Measurements from ENCODE around the gene SPATA32.

Gene SPATA32

DNA sequence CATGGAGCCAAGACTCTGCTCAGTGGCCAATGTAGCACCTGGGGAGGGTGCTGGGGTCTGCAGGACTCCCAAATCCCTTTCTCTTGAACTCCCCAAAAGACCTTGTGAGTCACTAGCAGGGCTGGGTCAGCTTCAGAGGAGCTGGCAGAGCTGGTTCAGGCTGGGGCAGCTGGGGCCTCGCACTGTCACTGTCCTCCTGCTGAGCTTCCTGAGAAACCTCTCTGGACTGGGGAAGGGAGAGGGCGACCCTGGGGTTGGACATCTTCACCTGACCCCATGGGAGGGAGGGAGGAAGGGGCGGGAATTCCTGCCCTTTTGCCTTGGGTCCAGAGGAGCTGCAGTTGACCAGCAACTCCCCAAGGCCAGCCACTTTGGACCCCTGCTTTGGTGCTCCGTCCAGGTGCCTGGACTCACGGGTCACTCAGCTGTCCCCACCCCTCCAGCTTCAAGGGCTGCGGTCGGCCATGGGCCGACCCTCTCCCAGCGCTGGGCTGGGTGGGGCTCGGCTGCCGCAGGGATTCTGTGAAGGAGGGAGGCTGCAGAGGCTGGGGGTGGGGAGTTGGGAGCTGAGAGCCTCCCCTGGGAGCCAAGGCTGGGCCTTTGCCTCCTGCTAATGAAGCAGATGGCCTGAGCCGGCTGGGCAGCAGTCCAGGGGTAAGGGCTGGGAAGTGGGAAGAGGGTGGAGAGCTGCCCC, 31.0 kb downstream of the SPATA32 start:
- H2AFZ ChIP-seq (ENCODE audit: low read depth, low read length): no peak overlapping the region
- H3K9ac ChIP-seq (ENCODE audit: low read depth, low read length): peak overlapping the region; percentile 23; the same call in 1 of the 2 replicates
- no peaks in the 10 kb centered on the region for H3K27me3 ChIP-seq (ENCODE audit: insufficient read depth, low read length, poor library complexity)
- no peak overlapping the region for H3K4me3 ChIP-seq (ENCODE audit: low read depth in 1 of 2, low read length in 2 of 2)
- ATAC-seq (ENCODE audit: insufficient read depth, low read depth) (no peak), DNase-seq (no peak)
- no peak overlapping the region for H3K4me2 ChIP-seq (ENCODE audit: insufficient read depth, low read length)
- H4K20me1 ChIP-seq (ENCODE audit: insufficient read depth, low read length): peaks cover 67% of the 10 kb centered on the region
- peaks cover 46% of the 10 kb centered on the region for H3K4me1 ChIP-seq (ENCODE audit: insufficient read depth, low read length)
- TF ChIP-seq EZH2 (IDR thresholded peaks at IDR 0.05; ENCODE audit: borderline replicate concordance, low read depth, low read length, severe bottlenecking): no peak
- no peak for TF ChIP-seq CTCF (IDR thresholded peaks at IDR 0.05; ENCODE audit: borderline replicate concordance, extremely low read depth, low read length, poor library complexity, severe bottlenecking)
- H3K79me2 ChIP-seq (ENCODE audit: insufficient read depth, low read length): peaks cover 91% of the 10 kb centered on the region
- H3K36me3 ChIP-seq (ENCODE audit: insufficient read depth, low read length): peaks cover 61% of the 10 kb centered on the region
- H3K9me3 ChIP-seq (ENCODE audit: insufficient read depth, low read length, severe bottlenecking): no peaks in the 10 kb centered on the region
- peak overlapping the region; percentile 95 for H3K27ac ChIP-seq (ENCODE audit: low read length)

DNA sequence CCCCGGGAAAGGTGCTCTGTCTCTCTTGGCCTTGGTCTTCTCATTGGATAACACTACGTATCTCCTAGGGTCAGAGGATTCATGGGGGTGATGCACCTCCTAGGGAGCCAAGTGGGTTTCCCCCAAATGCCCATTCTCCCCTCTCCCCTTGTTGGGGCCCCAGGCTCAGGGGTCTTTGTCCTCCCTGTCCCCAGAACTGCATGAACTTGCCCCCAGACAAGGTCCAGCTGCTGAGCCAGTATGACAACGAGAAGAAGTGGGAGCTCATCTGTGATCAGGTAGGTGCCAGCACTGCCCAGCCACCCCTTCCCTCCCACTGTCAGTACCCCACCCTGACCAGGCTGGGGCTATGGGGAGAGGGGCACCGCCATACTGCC, 31.5 kb downstream of the SPATA32 start:
- Histone ChIP-seq H3K9me3 (ENCODE audit: insufficient read depth, low read length, severe bottlenecking) (no peaks in the 10 kb centered on the region), H3K27me3 (ENCODE audit: insufficient read depth, low read length, poor library complexity) (no peaks in the 10 kb centered on the region), H3K79me2 (ENCODE audit: insufficient read depth, low read length) (peaks cover 91% of the 10 kb centered on the region), H2AFZ (ENCODE audit: low read depth, low read length) (no peak overlapping the region), H4K20me1 (ENCODE audit: insufficient read depth, low read length) (peaks cover 63% of the 10 kb centered on the region), H3K9ac (ENCODE audit: low read depth, low read length) (peak overlapping the region; percentile 23; the same call in 1 of the 2 replicates), H3K36me3 (ENCODE audit: insufficient read depth, low read length) (peaks cover 56% of the 10 kb centered on the region), H3K4me3 (ENCODE audit: low read depth in 1 of 2, low read length in 2 of 2) (no peak overlapping the region), H3K27ac (ENCODE audit: low read length) (peak overlapping the region; percentile 95), H3K4me2 (ENCODE audit: insufficient read depth, low read length) (no peak overlapping the region), H3K4me1 (ENCODE audit: insufficient read depth, low read length) (peaks cover 52% of the 10 kb centered on the region)
- TF ChIP-seq CTCF (IDR thresholded peaks at IDR 0.05; ENCODE audit: borderline replicate concordance, extremely low read depth, low read length, poor library complexity, severe bottlenecking) (no peak), EZH2 (IDR thresholded peaks at IDR 0.05; ENCODE audit: borderline replicate concordance, low read depth, low read length, severe bottlenecking) (no peak)
- DNase-seq (no peak), ATAC-seq (ENCODE audit: insufficient read depth, low read depth) (no peak)

GRCh38 chr17:45229681-45230409, 32.0 kb downstream of the SPATA32 start:
- TF ChIP-seq CTCF (IDR thresholded peaks at IDR 0.05; ENCODE audit: borderline replicate concordance, extremely low read depth, low read length, poor library complexity, severe bottlenecking) (no peak), EZH2 (IDR thresholded peaks at IDR 0.05; ENCODE audit: borderline replicate concordance, low read depth, low read length, severe bottlenecking) (no peak)
- peak overlapping the region; percentile 95 for H3K27ac ChIP-seq (ENCODE audit: low read length)
- no peak overlapping the region for H3K4me3 ChIP-seq (ENCODE audit: low read depth in 1 of 2, low read length in 2 of 2)
- no peak overlapping the region for H2AFZ ChIP-seq (ENCODE audit: low read depth, low read length)
- ATAC-seq (ENCODE audit: insufficient read depth, low read depth) (no peak), DNase-seq (no peak)
- H3K27me3 ChIP-seq (ENCODE audit: insufficient read depth, low read length, poor library complexity): no peaks in the 10 kb centered on the region
- no peak overlapping the region for H3K4me2 ChIP-seq (ENCODE audit: insufficient read depth, low read length)
- peaks cover 57% of the 10 kb centered on the region for H3K4me1 ChIP-seq (ENCODE audit: insufficient read depth, low read length)
- peak overlapping the region; percentile 23; the same call in 1 of the 2 replicates for H3K9ac ChIP-seq (ENCODE audit: low read depth, low read length)
- no peaks in the 10 kb centered on the region for H3K9me3 ChIP-seq (ENCODE audit: insufficient read depth, low read length, severe bottlenecking)
- H3K36me3 ChIP-seq (ENCODE audit: insufficient read depth, low read length): peaks cover 50% of the 10 kb centered on the region
- peaks cover 91% of the 10 kb centered on the region for H3K79me2 ChIP-seq (ENCODE audit: insufficient read depth, low read length)
- H4K20me1 ChIP-seq (ENCODE audit: insufficient read depth, low read length): peaks cover 57% of the 10 kb centered on the region

Measured in DND-41 (cell line).